Kidney epithelial cell (primary cell): ENCODE results near the gene PTTG1IP. TPM values are rescaled to one million over a fixed set of nuclear protein-coding genes. Genes with fewer than 3 reads are reported as not detected.
A peak's percentile ranks its signal among the peaks of the same experiment; 100 is the strongest.

Experiments used
- DNase-seq: peaks from one replicate; pipeline ENCODE4 v3.0.0-alpha.2; 2010; ENCODE audit warnings: low read depth
- H3K27me3 ChIP-seq: 2 replicates; pipeline ENCODE4 v1.6.0; 2011; ENCODE audit warnings: low read length; ENCODE audit not compliant: control insufficient read depth, insufficient read depth
- H3K36me3 ChIP-seq: 2 replicates; pipeline ENCODE4 v1.5.1; 2011; ENCODE audit warnings: low read length; ENCODE audit not compliant: control insufficient read depth, insufficient read depth
- H3K4me3 ChIP-seq: 2 replicates; pipeline ENCODE4 v1.5.1; 2011; ENCODE audit warnings: low read depth, mild to moderate bottlenecking, control low read depth, low read length
- CTCF ChIP-seq: IDR thresholded peaks from 2 replicates; pipeline ENCODE4 v1.5.1; 2011; ENCODE audit warnings: mild to moderate bottlenecking, moderate library complexity, low read length, control low read depth, inconsistent platforms; ENCODE audit not compliant: insufficient read depth, poor library complexity, severe bottlenecking
- total RNA-seq: library from RNA; depleted of rRNA; stranded (reverse); fragments of >200 nt; gene quantifications from 2 replicates; pipeline ENCODE4 v1.2.3, GENCODE V29; 2015

PTTG1IP gene
- total RNA-seq, 1 donor from 2014 or later: 538 TPM

GRCh38 chr21:44875316-44875700 is 1.8 kb upstream of the PTTG1IP start:
- no peak for DNase-seq
- no peaks in the 10 kb centered on the region for H3K27me3 ChIP-seq
- TF ChIP-seq CTCF: no peak
- no peaks in the 10 kb centered on the region for H3K36me3 ChIP-seq
- H3K4me3 ChIP-seq: no peak overlapping the region

GRCh38 chr21:44874497-44875315 is 1.2 kb upstream of the PTTG1IP start:
- H3K36me3 ChIP-seq: no peaks in the 10 kb centered on the region
- TF ChIP-seq CTCF: no peak
- no peak for DNase-seq

DNA sequence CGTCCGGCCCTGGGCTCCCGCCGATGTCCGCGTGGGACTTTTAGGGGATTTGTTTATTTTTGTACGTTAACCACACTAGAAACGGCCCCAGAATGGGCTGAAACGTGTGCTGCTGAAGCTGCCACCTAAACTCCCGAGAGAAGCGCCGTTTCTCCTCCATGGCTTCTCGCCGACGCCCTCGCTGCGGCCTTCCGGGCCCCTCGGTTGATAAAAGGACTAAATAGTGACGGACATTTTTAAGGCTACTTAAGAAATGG is 678 bp upstream of the PTTG1IP start:
- DNase-seq: no peak
- peak overlapping the region; percentile 42 for H3K4me3 ChIP-seq
- H3K36me3 ChIP-seq: no peaks in the 10 kb centered on the region
- H3K27me3 ChIP-seq: no peaks in the 10 kb centered on the region
- no peak for TF ChIP-seq CTCF

More at GRCh38 chr21:44874497-44875315, 1.2 kb upstream of the PTTG1IP start:
- Histone ChIP-seq H3K4me3 (peak overlapping the region; percentile 42), H3K27me3 (no peaks in the 10 kb centered on the region)

GRCh38 chr21:44872649-44873355 is 688 bp downstream of the PTTG1IP start:
- DNase-seq: no peak
- H3K36me3 ChIP-seq: no peaks in the 10 kb centered on the region
- TF ChIP-seq CTCF: no peak
- no peaks in the 10 kb centered on the region for H3K27me3 ChIP-seq
- peak overlapping the region; percentile 80 for H3K4me3 ChIP-seq

- no peak for DNase-seq
- peak; percentile 11 for TF ChIP-seq CTCF
- Histone ChIP-seq H3K36me3 (no peaks in the 10 kb centered on the region), H3K27me3 (no peaks in the 10 kb centered on the region), H3K4me3 (peak overlapping the region; percentile 80)
Measured at GRCh38 chr21:44872323-44872648, 1.2 kb downstream of the PTTG1IP start.
